Measurements from ENCODE around the gene KRTAP17-1.

DNA sequence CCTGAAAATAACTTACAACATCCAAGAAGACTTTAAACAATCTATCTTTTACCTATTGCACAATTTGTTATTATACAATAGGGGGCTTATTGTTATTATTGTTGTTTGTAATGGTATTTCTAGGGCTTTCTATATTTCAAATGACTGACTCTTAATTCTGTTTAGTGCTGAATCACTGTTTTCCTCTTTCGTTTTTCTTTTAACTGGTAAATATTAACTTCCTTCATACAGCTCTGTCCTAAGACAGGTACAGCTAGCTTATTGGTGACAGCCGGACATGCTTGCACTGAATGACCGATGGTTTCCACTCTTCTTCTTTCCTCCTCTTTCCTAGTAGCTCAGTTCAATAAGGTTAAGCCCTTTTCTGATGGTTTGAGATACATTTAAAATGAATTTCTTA, 28.5 kb downstream of the KRTAP17-1 start:
- TF ChIP-seq, protein P1, sequence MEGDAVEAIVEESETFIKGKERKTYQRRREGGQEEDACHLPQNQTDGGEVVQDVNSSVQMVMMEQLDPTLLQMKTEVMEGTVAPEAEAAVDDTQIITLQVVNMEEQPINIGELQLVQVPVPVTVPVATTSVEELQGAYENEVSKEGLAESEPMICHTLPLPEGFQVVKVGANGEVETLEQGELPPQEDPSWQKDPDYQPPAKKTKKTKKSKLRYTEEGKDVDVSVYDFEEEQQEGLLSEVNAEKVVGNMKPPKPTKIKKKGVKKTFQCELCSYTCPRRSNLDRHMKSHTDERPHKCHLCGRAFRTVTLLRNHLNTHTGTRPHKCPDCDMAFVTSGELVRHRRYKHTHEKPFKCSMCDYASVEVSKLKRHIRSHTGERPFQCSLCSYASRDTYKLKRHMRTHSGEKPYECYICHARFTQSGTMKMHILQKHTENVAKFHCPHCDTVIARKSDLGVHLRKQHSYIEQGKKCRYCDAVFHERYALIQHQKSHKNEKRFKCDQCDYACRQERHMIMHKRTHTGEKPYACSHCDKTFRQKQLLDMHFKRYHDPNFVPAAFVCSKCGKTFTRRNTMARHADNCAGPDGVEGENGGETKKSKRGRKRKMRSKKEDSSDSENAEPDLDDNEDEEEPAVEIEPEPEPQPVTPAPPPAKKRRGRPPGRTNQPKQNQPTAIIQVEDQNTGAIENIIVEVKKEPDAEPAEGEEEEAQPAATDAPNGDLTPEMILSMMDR (IDR thresholded peaks at IDR 0.05): no peak
- TF ChIP-seq, protein P2, sequence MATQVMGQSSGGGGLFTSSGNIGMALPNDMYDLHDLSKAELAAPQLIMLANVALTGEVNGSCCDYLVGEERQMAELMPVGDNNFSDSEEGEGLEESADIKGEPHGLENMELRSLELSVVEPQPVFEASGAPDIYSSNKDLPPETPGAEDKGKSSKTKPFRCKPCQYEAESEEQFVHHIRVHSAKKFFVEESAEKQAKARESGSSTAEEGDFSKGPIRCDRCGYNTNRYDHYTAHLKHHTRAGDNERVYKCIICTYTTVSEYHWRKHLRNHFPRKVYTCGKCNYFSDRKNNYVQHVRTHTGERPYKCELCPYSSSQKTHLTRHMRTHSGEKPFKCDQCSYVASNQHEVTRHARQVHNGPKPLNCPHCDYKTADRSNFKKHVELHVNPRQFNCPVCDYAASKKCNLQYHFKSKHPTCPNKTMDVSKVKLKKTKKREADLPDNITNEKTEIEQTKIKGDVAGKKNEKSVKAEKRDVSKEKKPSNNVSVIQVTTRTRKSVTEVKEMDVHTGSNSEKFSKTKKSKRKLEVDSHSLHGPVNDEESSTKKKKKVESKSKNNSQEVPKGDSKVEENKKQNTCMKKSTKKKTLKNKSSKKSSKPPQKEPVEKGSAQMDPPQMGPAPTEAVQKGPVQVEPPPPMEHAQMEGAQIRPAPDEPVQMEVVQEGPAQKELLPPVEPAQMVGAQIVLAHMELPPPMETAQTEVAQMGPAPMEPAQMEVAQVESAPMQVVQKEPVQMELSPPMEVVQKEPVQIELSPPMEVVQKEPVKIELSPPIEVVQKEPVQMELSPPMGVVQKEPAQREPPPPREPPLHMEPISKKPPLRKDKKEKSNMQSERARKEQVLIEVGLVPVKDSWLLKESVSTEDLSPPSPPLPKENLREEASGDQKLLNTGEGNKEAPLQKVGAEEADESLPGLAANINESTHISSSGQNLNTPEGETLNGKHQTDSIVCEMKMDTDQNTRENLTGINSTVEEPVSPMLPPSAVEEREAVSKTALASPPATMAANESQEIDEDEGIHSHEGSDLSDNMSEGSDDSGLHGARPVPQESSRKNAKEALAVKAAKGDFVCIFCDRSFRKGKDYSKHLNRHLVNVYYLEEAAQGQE (IDR thresholded peaks at IDR 0.05; ENCODE audit: low read depth, low read length): no peak
- TF ChIP-seq RAD21 (IDR thresholded peaks at IDR 0.05; ENCODE audit: low read length): no peak
- no peak for TF ChIP-seq NFIC (IDR thresholded peaks at IDR 0.05; ENCODE audit: borderline replicate concordance)
- TF ChIP-seq FOSL2 (IDR thresholded peaks at IDR 0.05; ENCODE audit: borderline replicate concordance, low read depth): no peak
- no peak for TF ChIP-seq JUND (IDR thresholded peaks at IDR 0.05)
- TF ChIP-seq POLR2AphosphoS5 (IDR thresholded peaks at IDR 0.05; ENCODE audit: low read depth, low read length): no peak
- no peak for TF ChIP-seq MXI1 (IDR thresholded peaks at IDR 0.05; ENCODE audit: low read depth, low read length)

All from SK-N-SH (cell line).